Mesendoderm (in vitro differentiated cells): ENCODE data around the gene TOR3A.

Experiments used
- DNase-seq: peaks from one replicate; pipeline ENCODE4 v3.0.0; 2013
- H2AK5ac ChIP-seq: 2 replicates; pipeline ENCODE4 v1.6.1; 2013; ENCODE audit warnings: low read length, inconsistent platforms
- H2BK120ac ChIP-seq: 2 replicates; pipeline ENCODE4 v1.6.1; 2013; ENCODE audit warnings: low read depth, mild to moderate bottlenecking, low read length, moderate library complexity, mixed read lengths
- H2BK15ac ChIP-seq: replicated peaks from 2 replicates; pipeline ENCODE4 v1.6.1; 2013; ENCODE audit warnings: low read depth, mild to moderate bottlenecking, moderate library complexity
- H2BK5ac ChIP-seq: 2 replicates; pipeline ENCODE4 v1.6.1; 2013; ENCODE audit warnings: low read length, inconsistent platforms
- H3K18ac ChIP-seq: 2 replicates; pipeline ENCODE4 v1.6.1; 2013; ENCODE audit warnings: mild to moderate bottlenecking, low read length, mixed read lengths
- H3K23ac ChIP-seq: one replicate; pipeline ENCODE4 v1.6.1; 2013; ENCODE audit warnings: low read length
- H3K27ac ChIP-seq: 2 replicates; pipeline ENCODE4 v1.5.1; 2013; ENCODE audit warnings: low read depth, mild to moderate bottlenecking, inconsistent platforms, low read length, moderate library complexity
- H3K27me3 ChIP-seq: 2 replicates; pipeline ENCODE4 v1.6.1; 2013; ENCODE audit warnings: low read length, control low read depth, mild to moderate bottlenecking, inconsistent platforms; ENCODE audit not compliant: insufficient read depth, poor library complexity
- H3K36me3 ChIP-seq: 2 replicates; pipeline ENCODE4 v1.6.1; 2013; ENCODE audit warnings: low read length, inconsistent platforms; ENCODE audit not compliant: control insufficient read depth, insufficient read depth
- H3K4ac ChIP-seq: one replicate; pipeline ENCODE4 v1.6.1; 2013; ENCODE audit warnings: low read depth, mild to moderate bottlenecking, low read length, moderate library complexity
- H3K4me1 ChIP-seq: 2 replicates; pipeline ENCODE4 v1.6.1; 2013; ENCODE audit warnings: low read depth, low read length, inconsistent platforms; ENCODE audit not compliant: control insufficient read depth
- H3K4me2 ChIP-seq: 2 replicates; pipeline ENCODE4 v1.6.1; 2013; ENCODE audit warnings: low read length
- H3K4me3 ChIP-seq: 2 replicates; pipeline ENCODE4 v1.5.1; 2013; ENCODE audit warnings: mild to moderate bottlenecking, low read length
- H3K56ac ChIP-seq: one replicate; pipeline ENCODE4 v1.6.1; 2013; ENCODE audit warnings: low read length
- H3K79me1 ChIP-seq: 2 replicates; pipeline ENCODE4 v1.6.1; 2013; ENCODE audit warnings: low read length, inconsistent platforms
- H3K79me2 ChIP-seq: 2 replicates; pipeline ENCODE4 v1.6.1; 2013; ENCODE audit warnings: mild to moderate bottlenecking, low read length; ENCODE audit not compliant: control insufficient read depth, insufficient read depth
- H3K9ac ChIP-seq: 2 replicates; pipeline ENCODE4 v1.6.1; 2013; ENCODE audit warnings: low read length, inconsistent platforms
- H4K5ac ChIP-seq: one replicate; pipeline ENCODE4 v1.6.1; 2013; ENCODE audit warnings: low read length
- H4K8ac ChIP-seq: one replicate; pipeline ENCODE4 v1.6.1; 2013; ENCODE audit warnings: low read depth, mild to moderate bottlenecking, control low read depth, low read length, moderate library complexity
- WGBS: extraction: QIAGEN DNeasy Blood & Tissue Kit; methylation state at CpG from one replicate; pipeline ENCODE4 v1.1.7; 2013; ENCODE audit warnings: low lambda C conversion rate, missing lambda C conversion rate; ENCODE audit not compliant: insufficient coverage; ENCODE audit errors: extremely low coverage; 5-methylcytosine and 5-hydroxymethylcytosine counted together

Gene TOR3A

GRCh38 chr1:179095377-179095776, 13.5 kb downstream of the TOR3A start:
- no peak overlapping the region for H2AK5ac ChIP-seq
- H3K18ac ChIP-seq = no peak overlapping the region
- H3K79me1 ChIP-seq = no peaks in the 10 kb centered on the region
- no peak overlapping the region for H4K8ac ChIP-seq
- H4K5ac ChIP-seq = no peak overlapping the region
- H3K56ac ChIP-seq = no peak overlapping the region
- peaks cover 14% of the 10 kb centered on the region for H3K36me3 ChIP-seq
- H2BK5ac ChIP-seq = no peak overlapping the region
- H2BK120ac ChIP-seq = no peak overlapping the region
- no peaks in the 10 kb centered on the region for H3K27me3 ChIP-seq
- no peak overlapping the region for H3K9ac ChIP-seq
- no peak overlapping the region for H2BK15ac ChIP-seq
- H3K79me2 ChIP-seq = no peaks in the 10 kb centered on the region
- no peak overlapping the region for H3K23ac ChIP-seq
- no peak overlapping the region for H3K4me2 ChIP-seq
- no peak for DNase-seq
- H3K4ac ChIP-seq = no peak overlapping the region
- no peaks in the 10 kb centered on the region for H3K4me1 ChIP-seq
- WGBS = no CpG with 5 or more reads among the region's 4 CpGs
- no peak overlapping the region for H3K4me3 ChIP-seq
- H3K27ac ChIP-seq = no peak overlapping the region

DNA sequence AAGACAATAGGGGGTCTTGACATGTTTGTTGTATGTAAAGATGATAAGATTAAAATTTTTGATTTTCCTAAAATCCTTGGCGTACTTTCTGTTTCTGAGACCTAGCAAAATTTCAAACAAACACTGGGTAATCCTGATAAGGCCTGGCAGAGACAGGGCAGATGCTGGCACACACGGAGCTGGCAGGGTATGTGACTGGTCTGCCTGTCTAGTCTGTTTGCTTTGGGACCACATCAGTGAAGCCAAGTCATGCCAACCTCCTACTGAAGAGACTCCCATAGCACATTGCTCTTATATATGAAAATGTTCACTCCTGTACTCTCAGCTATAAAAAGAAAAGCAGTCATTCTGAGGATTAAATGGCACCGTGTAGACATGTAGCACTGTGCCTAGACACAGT, 14.1 kb downstream of the TOR3A start:
- no peak overlapping the region for H4K8ac ChIP-seq
- H2BK15ac ChIP-seq = no peak overlapping the region
- H3K4me3 ChIP-seq = no peak overlapping the region
- no peak for DNase-seq
- H2AK5ac ChIP-seq = no peak overlapping the region
- no peak overlapping the region for H3K9ac ChIP-seq
- no peak overlapping the region for H3K27ac ChIP-seq
- H2BK5ac ChIP-seq = no peak overlapping the region
- H3K27me3 ChIP-seq = no peaks in the 10 kb centered on the region
- no peaks in the 10 kb centered on the region for H3K79me1 ChIP-seq
- no peak overlapping the region for H3K4me2 ChIP-seq
- H3K18ac ChIP-seq = no peak overlapping the region
- no CpG with 5 or more reads among the region's 3 CpGs for WGBS
- no peaks in the 10 kb centered on the region for H3K79me2 ChIP-seq
- no peaks in the 10 kb centered on the region for H3K4me1 ChIP-seq
- no peak overlapping the region for H4K5ac ChIP-seq
- H3K56ac ChIP-seq = no peak overlapping the region
- H3K4ac ChIP-seq = no peak overlapping the region
- H3K36me3 ChIP-seq = peaks cover 10% of the 10 kb centered on the region
- H2BK120ac ChIP-seq = no peak overlapping the region
- no peak overlapping the region for H3K23ac ChIP-seq

DNA sequence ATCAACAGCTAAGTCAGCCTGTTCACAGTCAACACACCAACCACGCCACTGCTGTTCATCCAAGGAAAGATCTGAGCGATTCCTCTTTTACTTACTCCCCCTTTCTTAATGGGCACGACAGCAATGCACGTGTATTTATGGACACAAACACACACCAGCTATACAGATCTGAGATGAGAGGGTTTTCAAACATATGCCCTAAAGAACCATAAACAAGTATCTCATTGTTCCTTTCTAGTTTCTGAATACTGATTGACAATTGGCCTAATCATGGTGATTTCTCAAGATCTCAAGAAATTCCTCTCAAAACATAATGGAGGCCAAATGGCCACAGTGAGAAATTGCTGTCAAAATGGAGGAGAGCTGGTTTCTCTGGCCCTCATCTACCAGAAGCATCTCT, 18.0 kb downstream of the TOR3A start:
- Histone ChIP-seq H3K23ac (no peak overlapping the region), H3K27ac (no peak overlapping the region), H2BK5ac (no peak overlapping the region), H4K8ac (no peak overlapping the region), H3K4me3 (no peak overlapping the region), H2BK15ac (no peak overlapping the region), H2BK120ac (no peak overlapping the region), H3K9ac (no peak overlapping the region), H3K4ac (no peak overlapping the region), H3K4me1 (no peaks in the 10 kb centered on the region), H3K18ac (no peak overlapping the region), H3K56ac (no peak overlapping the region), H2AK5ac (no peak overlapping the region), H3K27me3 (no peaks in the 10 kb centered on the region), H3K79me2 (no peaks in the 10 kb centered on the region), H3K79me1 (no peaks in the 10 kb centered on the region), H3K36me3 (peaks cover 7% of the 10 kb centered on the region), H4K5ac (no peak overlapping the region), H3K4me2 (no peak overlapping the region)
- no CpG with 5 or more reads among the region's 4 CpGs for WGBS
- DNase-seq = no peak

DNA sequence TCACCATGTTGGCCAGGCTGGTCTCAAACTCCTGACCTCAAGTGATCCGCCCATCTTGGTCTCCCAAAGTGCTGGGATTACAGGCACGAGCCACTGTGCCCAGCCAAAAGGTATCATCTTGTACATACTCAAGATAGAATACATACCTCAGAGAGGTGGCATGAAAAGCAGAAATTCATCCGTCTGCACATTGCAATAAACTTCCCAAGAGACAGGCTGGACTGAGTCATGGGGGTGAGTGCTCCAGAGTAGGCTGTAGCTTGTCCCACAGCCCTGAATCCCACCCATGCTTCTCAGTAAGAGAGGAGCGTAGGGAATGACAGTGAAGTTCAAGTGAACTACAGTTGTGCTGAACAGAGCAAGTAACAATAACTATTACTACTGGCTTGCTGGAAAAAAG, 19.7 kb downstream of the TOR3A start:
- no peak overlapping the region for H3K4me2 ChIP-seq
- no peak overlapping the region for H3K23ac ChIP-seq
- H3K36me3 ChIP-seq = peaks cover 3% of the 10 kb centered on the region
- no peak overlapping the region for H3K18ac ChIP-seq
- H2AK5ac ChIP-seq = no peak overlapping the region
- H3K27ac ChIP-seq = no peak overlapping the region
- no peak overlapping the region for H4K8ac ChIP-seq
- no peaks in the 10 kb centered on the region for H3K27me3 ChIP-seq
- H3K56ac ChIP-seq = no peak overlapping the region
- no peak overlapping the region for H4K5ac ChIP-seq
- H3K9ac ChIP-seq = no peak overlapping the region
- no peaks in the 10 kb centered on the region for H3K79me2 ChIP-seq
- H2BK120ac ChIP-seq = no peak overlapping the region
- H3K4me1 ChIP-seq = no peaks in the 10 kb centered on the region
- no peak overlapping the region for H2BK15ac ChIP-seq
- no peak overlapping the region for H3K4me3 ChIP-seq
- WGBS = no CpG with 5 or more reads among the region's 4 CpGs
- H3K79me1 ChIP-seq = no peaks in the 10 kb centered on the region
- no peak for DNase-seq
- H3K4ac ChIP-seq = no peak overlapping the region
- H2BK5ac ChIP-seq = no peak overlapping the region

GRCh38 chr1:179103999-179104398, 22.1 kb downstream of the TOR3A start:
- no peak overlapping the region for H3K27ac ChIP-seq
- no peak overlapping the region for H4K8ac ChIP-seq
- H3K56ac ChIP-seq = no peak overlapping the region
- no peak for DNase-seq
- no peak overlapping the region for H3K23ac ChIP-seq
- H3K4me3 ChIP-seq = no peak overlapping the region
- H3K18ac ChIP-seq = no peak overlapping the region
- H2BK15ac ChIP-seq = no peak overlapping the region
- no peak overlapping the region for H3K4me2 ChIP-seq
- H3K36me3 ChIP-seq = peaks cover 8% of the 10 kb centered on the region
- no peaks in the 10 kb centered on the region for H3K79me1 ChIP-seq
- H3K79me2 ChIP-seq = no peaks in the 10 kb centered on the region
- no peak overlapping the region for H4K5ac ChIP-seq
- H2BK120ac ChIP-seq = no peak overlapping the region
- no peak overlapping the region for H2BK5ac ChIP-seq
- no peaks in the 10 kb centered on the region for H3K4me1 ChIP-seq
- H3K4ac ChIP-seq = no peak overlapping the region
- no peaks in the 10 kb centered on the region for H3K27me3 ChIP-seq
- no peak overlapping the region for H2AK5ac ChIP-seq
- H3K9ac ChIP-seq = no peak overlapping the region
- no CpG with 5 or more reads among the region's 1 CpG for WGBS

DNA sequence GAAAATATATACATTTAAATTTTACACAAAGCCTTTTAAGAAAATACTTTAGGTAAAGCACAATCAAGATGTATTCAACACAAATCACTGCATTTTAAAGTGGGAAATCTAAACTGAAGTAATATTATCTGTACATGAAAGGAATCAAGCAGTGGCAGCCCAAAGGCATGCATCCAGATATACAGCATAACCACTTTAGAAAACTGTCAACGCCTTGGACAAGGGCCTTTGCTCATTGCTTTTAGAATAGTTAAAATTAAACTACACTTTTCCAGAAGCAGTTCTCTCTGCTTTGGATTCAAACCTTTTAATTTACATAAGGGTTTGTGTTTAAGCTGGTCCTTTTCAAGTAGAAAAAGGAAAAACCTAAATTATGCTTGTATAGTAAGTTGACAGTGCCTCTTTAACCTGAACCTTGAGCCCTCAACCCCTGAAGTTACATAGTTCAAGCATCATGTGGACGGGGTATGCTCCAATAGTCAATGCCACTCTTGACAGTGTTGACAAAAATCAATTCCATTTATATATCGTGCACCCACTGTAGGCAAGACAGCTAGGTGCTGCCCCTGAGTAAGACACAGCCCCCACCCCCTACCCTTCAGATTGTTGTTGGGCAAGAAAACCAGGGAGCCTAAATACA, 22.9 kb downstream of the TOR3A start:
- H3K9ac ChIP-seq = no peak overlapping the region
- H2BK15ac ChIP-seq = no peak overlapping the region
- no peak overlapping the region for H2BK5ac ChIP-seq
- no peak overlapping the region for H3K4me3 ChIP-seq
- no peaks in the 10 kb centered on the region for H3K79me2 ChIP-seq
- H4K8ac ChIP-seq = no peak overlapping the region
- DNase-seq = no peak
- H3K27me3 ChIP-seq = no peaks in the 10 kb centered on the region
- no peak overlapping the region for H2AK5ac ChIP-seq
- H3K79me1 ChIP-seq = no peaks in the 10 kb centered on the region
- no peaks in the 10 kb centered on the region for H3K4me1 ChIP-seq
- no peak overlapping the region for H3K4me2 ChIP-seq
- no peak overlapping the region for H2BK120ac ChIP-seq
- no CpG with 5 or more reads among the region's 3 CpGs for WGBS
- no peak overlapping the region for H3K56ac ChIP-seq
- H3K4ac ChIP-seq = no peak overlapping the region
- no peak overlapping the region for H3K27ac ChIP-seq
- H3K36me3 ChIP-seq = peaks cover 10% of the 10 kb centered on the region
- no peak overlapping the region for H3K18ac ChIP-seq
- no peak overlapping the region for H3K23ac ChIP-seq
- H4K5ac ChIP-seq = no peak overlapping the region
